ENCODE results near the gene ULK3.

ULK3 gene

GRCh38 chr15:74799255-74799855 is 43.6 kb downstream of the ULK3 start:
- DNase-seq (ENCODE audit: low read depth), result no peak

- DNase-seq (ENCODE audit: low read depth), result no peak
Observed at GRCh38 chr15:74798388-74799254, 44.3 kb downstream of the ULK3 start.

- no peak for DNase-seq (ENCODE audit: low read depth)
Observed at GRCh38 chr15:74795966-74796625, 46.9 kb downstream of the ULK3 start.

- no peak for DNase-seq (ENCODE audit: low read depth)
Observed at GRCh38 chr15:74794970-74795349, 48.0 kb downstream of the ULK3 start.

- DNase-seq (ENCODE audit: low read depth), result no peak
Observed at GRCh38 chr15:74794248-74794969, 48.5 kb downstream of the ULK3 start.

- no peak for DNase-seq (ENCODE audit: low read depth)
Observed at GRCh38 chr15:74793135-74794028, 49.6 kb downstream of the ULK3 start.

- no peak for DNase-seq (ENCODE audit: low read depth)
Observed at GRCh38 chr15:74792227-74793016, 50.5 kb downstream of the ULK3 start.

- no peak for DNase-seq (ENCODE audit: low read depth)
Observed at GRCh38 chr15:74791667-74792066, 51.3 kb downstream of the ULK3 start.

- DNase-seq (ENCODE audit: low read depth), result no peak
Observed at GRCh38 chr15:74791007-74791406, 51.9 kb downstream of the ULK3 start.

GRCh38 chr15:74790080-74790916 is 52.7 kb downstream of the ULK3 start:
- DNase-seq (ENCODE audit: low read depth), result peak; percentile 45

GRCh38 chr15:74789741-74790079 is 53.2 kb downstream of the ULK3 start:
- DNase-seq (ENCODE audit: low read depth), result no peak

GRCh38 chr15:74789171-74789631 is 53.8 kb downstream of the ULK3 start:
- no peak for DNase-seq (ENCODE audit: low read depth)

GRCh38 chr15:74788683-74789151 is 54.2 kb downstream of the ULK3 start:
- no peak for DNase-seq (ENCODE audit: low read depth)

- DNase-seq (ENCODE audit: low read depth), result no peak
Observed at GRCh38 chr15:74788042-74788682, 54.8 kb downstream of the ULK3 start.

GRCh38 chr15:74787251-74788041 is 55.5 kb downstream of the ULK3 start:
- DNase-seq (ENCODE audit: low read depth), result no peak

- no peak for DNase-seq (ENCODE audit: low read depth)
Observed at GRCh38 chr15:74786551-74787165, 56.3 kb downstream of the ULK3 start.

Measured in HS-5 (cell line).